Coronary artery (tissue), 2 donors: Measurements from ENCODE around the gene PCDHB1.

ENCODE experiments used
- DNase-seq: peaks from one replicate; pipeline ENCODE4 v3.0.0-alpha.2; 2017; ENCODE audit warnings: low spot score
- H3K27ac ChIP-seq, 2 donors: fragments of 200-600 bp; sonication (generic); one replicate each; pipeline ENCODE4 v1.5.1; 2016 to 2019
- H3K4me3 ChIP-seq: fragments of 200-600 bp; sonication (generic); 2 replicates; pipeline ENCODE4 v1.5.1; 2016; ENCODE audit warnings: mild to moderate bottlenecking, moderate library complexity
- TF ChIP-seq, protein P1 (sequence below): fragments of 200-600 bp; sonication (generic); IDR thresholded peaks from one replicate; pipeline ENCODE4 v1.5.1; 2019; ENCODE audit warnings: antibody characterized with exemption

Gene PCDHB1

DNA sequence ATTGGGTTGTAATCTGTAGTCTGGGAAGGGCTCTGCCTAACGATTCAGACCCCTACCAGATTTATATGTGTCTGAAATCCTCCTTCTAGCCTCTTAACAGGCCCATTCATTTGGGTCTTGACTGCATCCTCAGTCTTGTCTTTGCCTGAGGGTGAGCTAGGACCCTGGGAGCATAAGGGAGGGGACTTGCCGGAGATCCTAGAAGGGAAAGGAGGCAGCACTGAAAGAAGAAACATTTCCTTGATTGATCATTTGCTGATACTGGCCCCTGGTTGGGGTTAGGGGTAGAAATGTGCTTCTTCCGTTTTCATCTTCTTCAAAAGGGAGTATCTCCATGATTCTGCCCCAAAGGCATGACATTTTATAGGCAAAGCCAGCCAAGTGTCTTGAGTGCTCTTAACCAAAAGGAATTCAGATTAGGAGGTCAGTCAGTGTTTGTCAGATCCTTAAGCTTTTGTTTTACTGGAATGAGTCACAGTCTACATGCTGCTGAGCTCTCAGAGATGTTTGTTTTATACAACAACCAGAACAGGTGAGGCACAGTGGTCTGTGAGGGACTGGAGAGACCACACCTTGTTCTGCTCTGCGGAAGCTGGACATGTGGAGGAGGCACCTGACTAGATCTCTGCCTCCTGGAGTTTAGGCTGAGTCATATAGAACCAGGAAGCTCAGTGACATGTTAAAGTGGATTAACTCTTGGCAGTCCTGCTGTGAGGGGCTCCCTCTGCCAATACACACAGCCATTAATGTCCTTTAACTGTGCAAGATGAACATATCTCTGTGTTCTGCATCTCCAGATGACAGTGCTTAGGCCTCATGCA, 47.2 kb upstream of the PCDHB1 start:
- TF ChIP-seq, protein P1, sequence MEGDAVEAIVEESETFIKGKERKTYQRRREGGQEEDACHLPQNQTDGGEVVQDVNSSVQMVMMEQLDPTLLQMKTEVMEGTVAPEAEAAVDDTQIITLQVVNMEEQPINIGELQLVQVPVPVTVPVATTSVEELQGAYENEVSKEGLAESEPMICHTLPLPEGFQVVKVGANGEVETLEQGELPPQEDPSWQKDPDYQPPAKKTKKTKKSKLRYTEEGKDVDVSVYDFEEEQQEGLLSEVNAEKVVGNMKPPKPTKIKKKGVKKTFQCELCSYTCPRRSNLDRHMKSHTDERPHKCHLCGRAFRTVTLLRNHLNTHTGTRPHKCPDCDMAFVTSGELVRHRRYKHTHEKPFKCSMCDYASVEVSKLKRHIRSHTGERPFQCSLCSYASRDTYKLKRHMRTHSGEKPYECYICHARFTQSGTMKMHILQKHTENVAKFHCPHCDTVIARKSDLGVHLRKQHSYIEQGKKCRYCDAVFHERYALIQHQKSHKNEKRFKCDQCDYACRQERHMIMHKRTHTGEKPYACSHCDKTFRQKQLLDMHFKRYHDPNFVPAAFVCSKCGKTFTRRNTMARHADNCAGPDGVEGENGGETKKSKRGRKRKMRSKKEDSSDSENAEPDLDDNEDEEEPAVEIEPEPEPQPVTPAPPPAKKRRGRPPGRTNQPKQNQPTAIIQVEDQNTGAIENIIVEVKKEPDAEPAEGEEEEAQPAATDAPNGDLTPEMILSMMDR: no peak
- H3K4me3 ChIP-seq: no peak overlapping the region
- no peak overlapping the region for H3K27ac ChIP-seq
- no peak for DNase-seq

DNA sequence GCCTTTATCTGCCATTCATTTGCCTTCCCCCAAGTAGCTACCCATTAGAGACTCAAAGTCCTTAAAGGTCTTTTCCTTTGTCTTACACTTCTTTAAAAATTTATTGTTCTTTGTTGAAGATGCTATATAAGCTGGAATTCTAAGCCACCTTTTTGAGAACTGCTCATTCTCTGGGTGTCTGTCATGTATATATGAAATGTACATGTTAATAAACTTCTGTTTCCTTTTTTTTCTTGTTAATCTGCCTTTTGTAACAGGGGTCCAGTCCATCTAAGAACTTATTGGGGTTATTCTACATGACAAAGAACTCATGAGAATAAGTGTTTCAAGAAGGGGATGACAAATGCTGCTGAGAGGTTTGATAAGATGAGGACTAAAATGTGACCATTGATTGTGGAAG, 43.4 kb upstream of the PCDHB1 start:
- TF ChIP-seq, protein P1: no peak
- H3K27ac ChIP-seq: no peak overlapping the region
- no peak for DNase-seq
- H3K4me3 ChIP-seq: no peak overlapping the region

DNA sequence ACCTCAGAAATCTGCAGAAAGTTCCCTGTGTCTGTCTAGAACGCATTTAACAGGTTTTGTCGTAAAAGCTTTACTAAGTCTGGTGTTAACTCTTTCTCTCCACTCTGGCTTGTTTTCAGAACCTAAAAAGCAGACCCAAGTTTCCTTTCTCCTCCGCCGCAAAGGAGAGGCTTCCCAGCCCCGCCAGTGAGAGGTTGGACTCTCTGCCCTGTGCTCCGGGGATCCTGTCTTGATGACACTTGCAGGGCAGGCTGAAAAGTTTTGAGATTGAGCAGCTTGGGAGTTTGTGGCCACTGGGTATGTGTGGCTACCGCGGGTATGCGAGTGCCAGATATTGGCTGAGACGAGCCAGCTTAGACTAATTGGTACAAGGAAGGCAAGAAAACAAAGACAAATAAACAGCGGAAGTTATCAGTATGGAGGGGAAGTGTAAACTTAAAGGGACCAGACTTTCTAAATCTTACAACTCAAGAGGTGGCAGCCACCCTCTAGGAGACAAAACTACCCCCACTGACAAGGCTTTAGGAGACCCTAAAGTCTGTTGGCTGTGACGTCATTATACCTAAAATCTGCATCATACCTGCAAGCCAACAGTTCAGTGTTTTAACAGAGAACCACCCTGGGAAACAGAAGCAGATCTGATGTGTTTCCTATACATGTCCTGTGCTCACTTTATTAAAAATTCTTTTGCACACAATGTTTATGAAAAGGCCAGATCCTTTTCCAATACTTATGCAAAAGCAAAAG, 41.0 kb upstream of the PCDHB1 start:
- H3K4me3 ChIP-seq: no peak overlapping the region
- TF ChIP-seq, protein P1: no peak

DNA sequence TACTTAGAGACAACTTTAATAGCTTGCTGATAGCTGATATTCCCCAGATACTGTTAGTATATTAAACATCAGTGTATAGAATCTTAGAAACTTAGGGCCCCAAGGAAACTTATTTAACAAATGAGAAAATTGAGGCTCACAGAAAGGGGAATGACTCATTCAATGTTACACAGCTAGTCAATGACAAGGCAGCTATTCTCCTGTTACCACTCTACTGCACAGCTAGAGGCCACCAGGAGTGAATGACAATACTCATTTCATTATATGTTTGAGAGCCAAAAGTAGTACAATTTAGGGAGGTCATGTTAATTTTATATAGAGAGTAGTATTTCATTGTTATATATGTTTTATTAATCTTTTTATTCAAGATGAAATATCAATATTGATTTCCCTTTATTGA, 33.2 kb upstream of the PCDHB1 start:
- TF ChIP-seq, protein P1: no peak
- no peak overlapping the region for H3K27ac ChIP-seq

More for the DNA sequence above, 41.0 kb upstream of the PCDHB1 start:
- no peak for DNase-seq
- no peak overlapping the region for H3K27ac ChIP-seq

DNA sequence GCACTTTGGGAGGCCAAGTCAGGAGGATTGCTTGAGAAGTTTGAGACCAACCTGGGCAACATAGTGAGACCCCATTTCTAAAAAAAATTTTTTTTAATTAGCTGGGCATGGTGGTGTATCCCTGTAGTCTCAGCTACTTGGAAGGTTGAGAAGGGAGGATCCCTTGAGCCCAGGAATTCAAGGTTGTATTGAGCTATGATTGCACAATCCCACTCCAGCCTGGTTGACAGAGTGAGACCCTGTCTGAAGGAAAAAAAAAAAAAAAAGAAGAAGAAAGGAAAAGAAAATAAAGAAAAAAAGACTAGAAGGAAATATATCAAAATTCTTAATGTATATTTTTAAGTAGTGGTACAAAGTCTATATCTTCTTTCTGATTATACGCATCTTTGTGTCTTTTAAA, 28.8 kb upstream of the PCDHB1 start:
- no peak for DNase-seq
- TF ChIP-seq, protein P1: no peak
- H3K4me3 ChIP-seq: no peak overlapping the region
- H3K27ac ChIP-seq: no peak overlapping the region

More for the DNA sequence above, 33.2 kb upstream of the PCDHB1 start:
- no peak for DNase-seq
- H3K4me3 ChIP-seq: no peak overlapping the region

DNA sequence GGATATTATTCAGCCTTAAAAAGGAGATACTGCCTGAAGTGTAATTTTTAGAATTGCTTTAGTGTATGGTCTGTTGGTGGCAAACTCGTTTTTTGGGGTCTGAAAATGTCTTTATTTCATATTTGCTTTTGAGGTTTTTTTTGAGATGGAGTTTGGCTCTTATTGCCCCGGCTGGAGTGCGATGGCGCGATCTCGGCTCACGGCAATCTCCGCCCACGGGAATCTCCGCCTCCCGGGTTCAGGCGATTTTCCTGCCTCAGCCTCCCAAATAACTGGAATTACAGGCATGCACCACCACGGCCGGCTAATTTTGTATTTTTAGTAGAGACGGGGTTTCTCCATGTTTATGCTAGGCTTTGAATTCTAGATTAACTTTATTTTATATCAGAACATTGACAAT, 20.2 kb upstream of the PCDHB1 start:
- no peak overlapping the region for H3K4me3 ChIP-seq
- H3K27ac ChIP-seq: no peak overlapping the region
- TF ChIP-seq, protein P1: no peak
- no peak for DNase-seq
